ENCODE results near the gene IQGAP2.

DNA sequence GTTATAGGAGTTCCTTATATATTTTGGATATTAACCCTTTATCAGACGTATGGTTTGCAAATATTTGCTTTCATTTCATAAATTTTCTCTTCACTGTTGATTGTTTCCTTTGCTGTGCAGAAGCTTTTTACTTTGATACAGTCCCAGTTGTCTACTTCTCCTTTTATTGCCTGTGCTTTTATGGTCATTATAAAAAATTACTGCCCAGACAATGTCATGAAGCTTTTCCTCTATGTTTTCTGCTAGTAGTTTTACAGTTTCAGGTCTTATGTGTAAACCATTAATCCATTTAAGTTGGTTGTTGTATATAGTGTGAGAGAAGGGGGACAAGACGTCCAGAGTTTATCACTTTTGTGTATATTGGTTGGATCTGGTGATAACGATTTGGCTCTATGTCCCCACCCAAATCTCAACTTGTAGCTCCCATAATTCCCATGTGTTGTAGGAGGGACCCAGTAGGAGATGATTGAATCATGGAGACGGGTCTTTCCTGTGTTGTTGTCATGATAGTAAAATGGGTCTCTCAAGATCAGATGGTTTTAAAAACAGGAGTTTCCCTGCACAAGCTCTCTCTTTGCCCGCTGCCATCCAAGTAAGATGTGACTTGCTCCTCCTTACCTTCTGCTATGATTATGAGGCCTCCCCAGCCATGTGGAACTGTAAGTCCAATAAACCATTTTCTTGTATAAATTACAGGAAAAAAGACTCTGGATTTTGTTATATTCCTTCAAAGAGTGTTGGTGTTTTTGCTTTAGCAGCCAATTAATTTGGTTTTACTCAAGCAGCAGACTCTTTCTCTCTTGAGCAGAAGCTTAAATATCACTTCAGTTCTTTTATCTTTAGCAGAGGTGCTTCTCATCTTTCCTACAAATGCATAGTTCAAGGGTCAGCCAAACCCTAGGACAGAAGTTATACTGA lies 326.5 kb downstream of the IQGAP2 start:
- TF ChIP-seq YY1 (IDR thresholded peaks at IDR 0.05; ENCODE audit: insufficient read depth, insufficient read length) (no peak), ZNF274 (IDR thresholded peaks at IDR 0.05; ENCODE audit: low read depth, low read length) (no peak), SUZ12 (IDR thresholded peaks at IDR 0.05; ENCODE audit: extremely low read depth, insufficient read depth, insufficient read length) (no peak)
